Fibroblast of skin of back (primary cell): Measurements from ENCODE around the gene TAF1C. TPM values are rescaled to one million over a fixed set of nuclear protein-coding genes. Genes with fewer than 3 reads are reported as not detected.
"Not testable (repeated sequence)": the region's sequence is repeated elsewhere in the genome, so short reads cannot be mapped to it uniquely, and the experiment has no call there.

Source experiments
- DNase-seq: peaks from one replicate; pipeline ENCODE4 v3.0.0-alpha.2; 2013
- polyA plus RNA-seq, 2 experiments: library from polyadenylated mRNA; unstranded; fragments of 120-200 nt; gene quantifications; one replicate each; pipeline ENCODE4 v1.2.1, GENCODE V29; 2013; ENCODE audit not compliant: insufficient read length in 2 of 2

TAF1C gene
- 23.0 TPM for polyA plus RNA-seq (2013, experiment 1 of 2; ENCODE audit: insufficient read length)
- 15.4 TPM for polyA plus RNA-seq (2013, experiment 2 of 2; ENCODE audit: insufficient read length)

GRCh38 chr16:84186685-84187437, at the start of gene TAF1C:
TSS of gene TAF1C (minus strand) at chr16:84187057. CDS start at chr16:84184988, 2,069 bp downstream.
- peak; percentile 91 for DNase-seq

- no peak for DNase-seq
Observed at GRCh38 chr16:84234321-84235241, 47.7 kb upstream of the TAF1C start.

GRCh38 chr16:84233748-84234147, 46.9 kb upstream of the TAF1C start:
- no peak for DNase-seq

- no peak for DNase-seq
Observed at GRCh38 chr16:84232969-84233368, 46.1 kb upstream of the TAF1C start.

GRCh38 chr16:84232060-84232459, 45.2 kb upstream of the TAF1C start:
- DNase-seq = no peak

- no peak for DNase-seq
Observed at GRCh38 chr16:84229471-84229870, 42.6 kb upstream of the TAF1C start.

GRCh38 chr16:84228256-84228838, 41.5 kb upstream of the TAF1C start:
- DNase-seq = peak; percentile 91

GRCh38 chr16:84227548-84227947, 40.7 kb upstream of the TAF1C start:
- no peak for DNase-seq

- DNase-seq = no peak
Observed at GRCh38 chr16:84226026-84226425, 39.2 kb upstream of the TAF1C start.

GRCh38 chr16:84225571-84225970, 38.7 kb upstream of the TAF1C start:
- DNase-seq = no peak

- no peak for DNase-seq
Observed at GRCh38 chr16:84225126-84225525, 38.3 kb upstream of the TAF1C start.

GRCh38 chr16:84224554-84224953, 37.7 kb upstream of the TAF1C start:
- DNase-seq = no peak

- DNase-seq = peak; percentile 35
Observed at GRCh38 chr16:84223456-84223855, 36.6 kb upstream of the TAF1C start.

GRCh38 chr16:84220851-84221250, 34.0 kb upstream of the TAF1C start:
- peak; percentile 62 for DNase-seq

- DNase-seq = no peak
Observed at GRCh38 chr16:84218956-84219355, 32.1 kb upstream of the TAF1C start.

- no peak for DNase-seq
Observed at GRCh38 chr16:84218176-84218823, 31.4 kb upstream of the TAF1C start.

- DNase-seq = not testable (repeated sequence)
Observed at GRCh38 chr16:84216144-84216543, 29.3 kb upstream of the TAF1C start.

- no peak for DNase-seq
Observed at GRCh38 chr16:84215531-84215930, 28.7 kb upstream of the TAF1C start.

GRCh38 chr16:84214451-84215066, 27.7 kb upstream of the TAF1C start:
- DNase-seq = no peak

GRCh38 chr16:84212631-84213030, 25.8 kb upstream of the TAF1C start:
- no peak for DNase-seq

- DNase-seq = no peak
Observed at GRCh38 chr16:84212154-84212553, 25.3 kb upstream of the TAF1C start.

- no peak for DNase-seq
Observed at GRCh38 chr16:84209989-84210388, 23.1 kb upstream of the TAF1C start.
